Mucosa of stomach (tissue), 1 donor: Measurements from ENCODE around the gene MMP8.
"Not testable (repeated sequence)": the region's sequence is repeated elsewhere in the genome, so short reads cannot be mapped to it uniquely, and the experiment has no call there.

Source experiments
- H3K27me3 ChIP-seq: one replicate; pipeline ENCODE4 v1.7.0; 2013; ENCODE audit warnings: mild to moderate bottlenecking, low read length; ENCODE audit not compliant: control insufficient read depth, insufficient read depth
- H3K36me3 ChIP-seq: one replicate; pipeline ENCODE4 v1.7.0; 2013; ENCODE audit warnings: low read length; ENCODE audit not compliant: control insufficient read depth, insufficient read depth
- H3K4me1 ChIP-seq: one replicate; pipeline ENCODE4 v1.7.0; 2013; ENCODE audit warnings: mild to moderate bottlenecking, low read length; ENCODE audit not compliant: control insufficient read depth, insufficient read depth
- H3K4me3 ChIP-seq: one replicate; pipeline ENCODE4 v1.7.0; 2013; ENCODE audit warnings: low read length
- H3K9ac ChIP-seq: one replicate; pipeline ENCODE4 v1.7.0; 2013; ENCODE audit warnings: mild to moderate bottlenecking, low read length, moderate library complexity
- H3K9me3 ChIP-seq: one replicate; pipeline ENCODE4 v1.7.0; 2013; ENCODE audit warnings: mild to moderate bottlenecking, low read length, moderate library complexity; ENCODE audit not compliant: control insufficient read depth
- donor health status: Pancreatic carcinoma.

Gene MMP8

GRCh38 chr11:102749101-102749722, 24.5 kb upstream of the MMP8 start:
- Histone ChIP-seq H3K36me3 (no peaks in the 10 kb centered on the region), H3K4me1 (no peaks in the 10 kb centered on the region), H3K27me3 (no peaks in the 10 kb centered on the region), H3K9ac (no peak overlapping the region), H3K9me3 (no peaks in the 10 kb centered on the region), H3K4me3 (no peak overlapping the region)

DNA sequence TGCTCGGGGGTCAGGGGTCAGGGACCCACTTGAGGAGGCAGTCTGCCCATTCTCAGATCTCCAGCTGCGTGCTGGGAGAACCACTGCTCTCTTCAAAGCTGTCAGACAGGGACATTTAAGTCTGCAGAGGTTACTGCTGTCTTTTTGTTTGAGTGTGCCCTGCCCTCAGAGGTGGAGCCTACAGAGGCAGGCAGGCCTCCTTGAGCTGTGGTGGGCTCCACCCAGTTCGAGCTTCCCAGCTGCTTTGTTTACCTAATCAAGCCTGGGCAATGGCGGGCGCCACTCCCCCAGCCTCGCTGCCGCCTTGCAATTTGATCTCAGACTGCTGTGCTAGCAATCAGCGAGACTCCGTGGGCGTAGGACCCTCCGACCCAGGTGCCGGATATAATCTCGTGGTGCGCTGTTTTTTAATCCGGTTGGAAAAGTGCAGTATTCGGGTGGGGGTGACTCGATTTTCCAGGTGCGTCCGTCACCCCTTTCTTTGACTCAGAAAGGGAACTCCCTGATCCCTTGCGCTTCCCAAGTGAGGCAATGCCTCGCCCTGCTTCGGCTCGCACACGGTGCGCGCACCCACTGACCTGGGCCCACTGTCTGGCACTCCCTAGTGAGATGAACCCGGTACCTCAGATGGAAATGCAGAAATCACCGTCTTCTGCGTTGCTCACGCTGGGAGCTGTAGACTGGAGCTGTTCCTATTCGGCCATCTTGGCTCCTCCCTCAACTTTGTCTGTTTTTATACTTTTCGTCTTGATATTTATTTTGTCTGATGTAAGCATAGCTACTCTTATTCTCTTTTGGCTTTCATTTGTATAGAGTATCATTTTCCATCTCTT, 22.2 kb upstream of the MMP8 start:
- not testable (repeated sequence) for H3K27me3 ChIP-seq, H3K4me3 ChIP-seq, H3K4me1 ChIP-seq, H3K9ac ChIP-seq, H3K36me3 ChIP-seq, H3K9me3 ChIP-seq

DNA sequence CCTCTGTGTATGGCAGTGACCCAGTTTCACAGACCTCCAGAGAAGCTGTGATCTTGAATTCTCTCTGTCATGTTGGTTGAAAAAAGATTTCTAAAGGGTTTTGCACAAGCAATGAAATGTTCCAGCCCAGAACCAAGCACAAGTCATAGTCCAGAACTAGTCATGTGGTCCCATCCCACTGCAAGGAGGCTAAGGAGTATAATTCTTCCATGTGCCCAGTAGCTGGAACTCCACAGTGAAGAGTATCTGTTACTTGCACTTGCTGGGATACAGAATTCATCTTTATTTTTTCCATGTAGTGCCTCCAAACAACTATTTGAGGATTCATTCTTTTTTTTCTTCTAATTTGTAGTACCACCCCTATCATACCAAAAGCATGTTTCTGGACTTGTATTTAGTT, 9.9 kb upstream of the MMP8 start:
- no peak overlapping the region for H3K9ac ChIP-seq
- no peaks in the 10 kb centered on the region for H3K4me1 ChIP-seq
- no peak overlapping the region for H3K4me3 ChIP-seq
- no peaks in the 10 kb centered on the region for H3K36me3 ChIP-seq
- no peaks in the 10 kb centered on the region for H3K9me3 ChIP-seq
- no peaks in the 10 kb centered on the region for H3K27me3 ChIP-seq

DNA sequence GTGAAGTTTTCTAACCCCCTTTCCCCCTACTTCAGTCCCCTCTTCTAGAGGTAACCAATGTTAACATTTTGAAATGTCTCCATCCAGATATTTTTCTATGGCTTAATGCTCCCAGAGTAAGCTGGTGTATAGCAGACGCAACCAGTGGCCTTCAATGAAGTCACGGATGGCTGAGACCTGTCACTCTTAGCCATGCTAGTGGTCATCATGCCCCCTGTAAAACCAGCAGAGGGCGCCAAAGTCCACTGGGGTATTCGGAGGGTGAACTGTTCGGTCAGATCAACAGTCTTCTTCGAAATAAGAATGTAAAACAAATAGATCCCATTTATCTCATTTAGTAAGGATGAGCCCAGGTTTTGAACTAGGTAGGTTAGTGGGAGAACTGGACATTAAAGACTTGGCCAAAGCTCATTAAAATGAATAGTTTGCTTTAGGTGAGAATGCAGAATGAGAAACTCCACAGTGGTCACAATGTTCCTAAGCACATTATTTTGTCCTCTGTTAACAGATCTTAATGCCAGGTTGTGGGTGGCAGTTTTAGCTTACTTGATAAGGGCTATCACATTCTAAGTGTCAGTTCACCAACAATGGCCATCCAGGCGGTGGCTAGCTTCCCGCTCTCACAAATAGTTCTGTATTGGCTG, 8.6 kb upstream of the MMP8 start:
- Histone ChIP-seq H3K27me3 (no peaks in the 10 kb centered on the region), H3K4me1 (no peaks in the 10 kb centered on the region), H3K4me3 (no peak overlapping the region), H3K9ac (no peak overlapping the region), H3K9me3 (no peaks in the 10 kb centered on the region), H3K36me3 (no peaks in the 10 kb centered on the region)

DNA sequence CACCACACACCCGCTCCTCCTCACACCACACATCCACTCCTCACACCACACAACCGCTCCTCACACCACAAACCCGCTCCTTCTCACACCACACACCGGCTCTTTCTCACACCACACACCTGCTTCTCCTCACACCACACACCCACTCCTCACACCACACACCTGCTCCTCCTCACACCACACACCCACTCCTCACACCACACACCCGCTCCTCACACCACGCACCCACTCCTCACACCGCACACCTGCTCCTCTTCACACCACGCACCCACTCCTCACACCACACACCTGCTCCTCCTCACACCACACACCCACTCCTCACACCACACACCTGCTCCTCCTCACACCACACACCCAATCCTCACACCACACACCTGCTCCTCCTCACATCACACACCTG, 6.2 kb upstream of the MMP8 start:
- not testable (repeated sequence) for H3K4me3 ChIP-seq, H3K36me3 ChIP-seq, H3K9ac ChIP-seq, H3K9me3 ChIP-seq, H3K27me3 ChIP-seq, H3K4me1 ChIP-seq

DNA sequence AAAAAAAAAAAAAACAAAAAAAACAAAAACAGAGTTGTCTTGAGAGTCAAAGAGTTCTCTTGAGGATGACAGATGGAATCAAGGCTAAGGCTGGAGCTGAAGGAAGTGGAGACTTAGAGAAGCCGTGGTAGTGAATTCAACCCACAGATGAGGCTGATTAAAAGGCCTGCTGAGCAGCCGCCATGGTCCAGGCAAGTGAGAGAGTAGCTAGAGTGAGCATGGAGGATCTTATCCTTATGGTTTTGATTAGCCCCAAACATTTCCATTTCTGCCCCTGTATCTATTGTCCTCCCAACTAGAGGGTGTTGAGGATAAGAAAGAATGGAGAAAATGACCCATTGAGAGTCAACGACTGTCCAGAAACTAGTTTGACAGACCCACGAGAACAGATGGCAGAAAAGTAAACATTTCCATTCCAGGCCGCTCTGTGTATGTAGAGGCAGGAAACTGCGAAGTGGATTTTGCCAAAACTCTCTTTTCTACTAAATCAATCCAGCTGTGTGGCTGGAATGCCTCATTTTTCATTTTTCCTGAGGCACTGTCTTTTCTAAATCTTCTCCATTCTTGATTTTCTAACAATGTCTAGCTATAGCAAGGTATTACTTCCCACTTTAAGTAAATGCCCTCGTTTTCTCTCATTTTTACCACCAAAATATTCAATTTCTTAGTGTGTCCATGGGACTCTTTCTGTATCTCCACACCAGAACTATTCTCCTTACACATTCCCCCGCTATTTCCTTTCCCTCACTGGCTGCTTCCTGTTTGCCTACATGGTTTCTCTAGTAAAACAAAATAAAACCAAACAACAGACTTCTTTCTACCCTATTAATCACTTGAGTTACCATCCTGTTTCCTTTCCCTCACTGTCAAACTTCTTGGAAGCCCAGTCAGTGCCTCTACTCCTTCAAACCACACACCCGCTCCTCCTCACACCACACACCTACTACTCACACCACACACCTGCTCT, 5.4 kb upstream of the MMP8 start:
- Histone ChIP-seq H3K36me3 (no peaks in the 10 kb centered on the region), H3K9me3 (no peaks in the 10 kb centered on the region), H3K27me3 (no peaks in the 10 kb centered on the region), H3K9ac (no peak overlapping the region), H3K4me1 (no peaks in the 10 kb centered on the region), H3K4me3 (no peak overlapping the region)

- H3K27me3 ChIP-seq, result no peaks in the 10 kb centered on the region
- no peak overlapping the region for H3K4me3 ChIP-seq
- no peaks in the 10 kb centered on the region for H3K9me3 ChIP-seq
- no peaks in the 10 kb centered on the region for H3K36me3 ChIP-seq
- H3K4me1 ChIP-seq, result no peaks in the 10 kb centered on the region
- no peak overlapping the region for H3K9ac ChIP-seq
These were observed 3.1 kb upstream of the MMP8 start for GRCh38 chr11:102727890-102728289.

GRCh38 chr11:102722821-102723220, 1.9 kb downstream of the MMP8 start:
- Histone ChIP-seq H3K27me3 (no peaks in the 10 kb centered on the region), H3K9me3 (no peaks in the 10 kb centered on the region), H3K9ac (no peak overlapping the region), H3K36me3 (no peaks in the 10 kb centered on the region), H3K4me1 (no peaks in the 10 kb centered on the region), H3K4me3 (no peak overlapping the region)

GRCh38 chr11:102719620-102720277, 5.0 kb downstream of the MMP8 start:
- Histone ChIP-seq H3K27me3 (no peaks in the 10 kb centered on the region), H3K4me1 (no peaks in the 10 kb centered on the region), H3K4me3 (no peak overlapping the region), H3K9me3 (no peaks in the 10 kb centered on the region), H3K36me3 (no peaks in the 10 kb centered on the region), H3K9ac (no peak overlapping the region)

- H3K9me3 ChIP-seq, result no peaks in the 10 kb centered on the region
- no peak overlapping the region for H3K4me3 ChIP-seq
- H3K36me3 ChIP-seq, result no peaks in the 10 kb centered on the region
- H3K9ac ChIP-seq, result no peak overlapping the region
- H3K27me3 ChIP-seq, result no peaks in the 10 kb centered on the region
- no peaks in the 10 kb centered on the region for H3K4me1 ChIP-seq
These were observed 7.5 kb downstream of the MMP8 start for GRCh38 chr11:102717280-102717679.

DNA sequence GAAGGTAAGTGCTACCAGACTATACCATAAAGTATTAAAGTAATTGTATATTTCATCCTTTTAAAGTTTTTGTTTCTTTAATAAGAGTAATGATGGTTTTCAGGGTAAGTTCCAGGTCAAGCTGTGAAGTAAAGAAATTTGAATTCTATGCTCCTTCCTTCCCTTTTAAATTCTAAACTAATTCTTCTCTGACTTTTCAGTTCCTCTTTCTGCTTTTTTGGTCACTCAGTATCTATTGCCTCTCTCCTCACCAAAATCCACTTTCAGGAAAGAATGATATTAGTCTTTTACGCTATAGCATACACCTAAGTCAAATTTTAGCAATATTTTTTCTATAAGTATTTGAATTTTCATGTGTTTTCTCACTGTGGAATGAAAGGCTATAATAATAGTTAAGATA, 8.2 kb downstream of the MMP8 start:
- no peak overlapping the region for H3K4me3 ChIP-seq
- no peaks in the 10 kb centered on the region for H3K4me1 ChIP-seq
- no peaks in the 10 kb centered on the region for H3K9me3 ChIP-seq
- no peaks in the 10 kb centered on the region for H3K27me3 ChIP-seq
- no peaks in the 10 kb centered on the region for H3K36me3 ChIP-seq
- no peak overlapping the region for H3K9ac ChIP-seq
